TTC549 (cell line): ENCODE measurements around the gene UBASH3B.
A peak's percentile ranks its signal among the peaks of the same experiment; 100 is the strongest.
"Not testable (repeated sequence)": the region's sequence is repeated elsewhere in the genome, so short reads cannot be mapped to it uniquely, and the experiment has no call there.

Experiments
- FAIRE-seq: peaks from 2 replicates; lab custom pipeline; 2012; peaks lifted over from hg19 to GRCh38; lab: Jason Lieb, UNC

The UBASH3B gene

DNA sequence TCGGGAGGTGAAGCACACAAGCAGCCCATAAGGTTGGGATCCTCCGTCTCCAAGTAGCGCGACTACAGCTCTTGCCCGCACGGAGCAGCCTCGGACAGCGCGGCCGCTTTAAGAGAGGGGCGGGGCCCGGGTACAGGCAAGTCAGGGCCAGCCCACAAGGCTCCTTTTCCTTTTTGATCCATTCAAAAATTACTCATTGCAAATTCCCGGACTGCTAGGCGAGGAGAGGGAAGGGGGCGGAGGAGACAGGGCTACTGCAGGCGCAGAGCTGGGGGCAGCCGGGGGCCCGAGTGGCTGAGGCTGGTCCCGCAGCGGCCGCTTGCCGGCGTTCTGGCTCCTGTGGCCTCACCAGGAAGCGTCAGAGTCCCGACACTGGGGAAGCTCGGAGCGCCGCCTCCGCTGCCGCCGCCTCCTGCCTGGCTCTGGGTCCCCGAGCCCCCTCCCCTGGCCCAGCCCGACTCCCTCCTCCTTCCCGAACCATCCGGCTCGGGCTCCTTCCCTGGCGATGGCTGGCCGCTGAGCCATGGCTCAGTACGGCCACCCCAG, at the start of gene UBASH3B:
TSS of gene UBASH3B (plus strand) at position 196 of the 546 bp plus-strand sequence. CDS start at position 524, 328 bp downstream.
- no peak for FAIRE-seq

- not testable (repeated sequence) for FAIRE-seq
These were observed 48.4 kb upstream of the UBASH3B start for GRCh38 chr11:122607162-122607561.

GRCh38 chr11:122612123-122612824, 43.2 kb upstream of the UBASH3B start:
- no peak for FAIRE-seq

GRCh38 chr11:122616718-122617117, 38.8 kb upstream of the UBASH3B start:
- FAIRE-seq, result no peak

GRCh38 chr11:122617297-122617696, 38.2 kb upstream of the UBASH3B start:
- FAIRE-seq, result no peak

- FAIRE-seq, result no peak
These were observed 37.6 kb upstream of the UBASH3B start for GRCh38 chr11:122617926-122618325.

DNA sequence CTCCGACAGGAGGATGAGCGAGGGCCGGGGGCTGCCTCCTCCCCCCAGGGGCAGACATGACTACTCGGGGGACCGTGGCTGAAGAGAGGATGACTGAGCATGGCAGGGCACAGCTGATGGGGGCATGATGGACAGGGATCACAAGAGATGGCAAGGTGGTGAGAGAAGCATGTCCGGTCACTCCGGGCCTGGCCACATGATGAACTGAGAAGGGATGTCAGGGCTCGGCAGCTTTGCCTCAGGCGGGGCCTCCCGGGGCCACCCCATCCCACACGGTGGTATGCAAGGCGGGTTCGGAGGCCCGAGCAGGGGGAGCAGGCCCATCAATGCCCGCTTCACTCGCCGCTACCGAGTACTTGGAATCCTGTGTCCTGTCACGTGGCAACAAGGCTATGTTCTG, 36.6 kb upstream of the UBASH3B start:
- no peak for FAIRE-seq

DNA sequence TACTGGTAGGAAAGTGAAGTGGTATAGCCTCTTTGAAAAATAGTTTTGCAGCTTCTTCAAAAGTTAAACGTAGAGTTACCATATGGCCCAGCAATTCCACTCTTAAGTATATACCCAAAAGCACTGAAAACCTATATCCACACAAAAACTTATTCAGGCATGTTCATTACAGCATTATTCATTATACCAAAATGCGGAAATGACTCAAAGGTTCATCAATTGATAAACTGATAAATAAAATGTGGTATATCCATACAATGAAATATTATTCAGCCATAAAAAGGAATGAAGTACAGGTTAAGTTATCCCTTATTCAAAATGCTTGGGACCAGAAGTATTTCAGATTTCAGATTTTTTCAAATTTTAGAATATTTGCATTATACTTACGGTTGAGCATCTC, 35.8 kb upstream of the UBASH3B start:
- no peak for FAIRE-seq

GRCh38 chr11:122625501-122625900, 30.0 kb upstream of the UBASH3B start:
- FAIRE-seq, result not testable (repeated sequence)

GRCh38 chr11:122625976-122626665, 29.4 kb upstream of the UBASH3B start:
- FAIRE-seq, result no peak

- no peak for FAIRE-seq
These were observed 27.8 kb upstream of the UBASH3B start for GRCh38 chr11:122627745-122628144.

DNA sequence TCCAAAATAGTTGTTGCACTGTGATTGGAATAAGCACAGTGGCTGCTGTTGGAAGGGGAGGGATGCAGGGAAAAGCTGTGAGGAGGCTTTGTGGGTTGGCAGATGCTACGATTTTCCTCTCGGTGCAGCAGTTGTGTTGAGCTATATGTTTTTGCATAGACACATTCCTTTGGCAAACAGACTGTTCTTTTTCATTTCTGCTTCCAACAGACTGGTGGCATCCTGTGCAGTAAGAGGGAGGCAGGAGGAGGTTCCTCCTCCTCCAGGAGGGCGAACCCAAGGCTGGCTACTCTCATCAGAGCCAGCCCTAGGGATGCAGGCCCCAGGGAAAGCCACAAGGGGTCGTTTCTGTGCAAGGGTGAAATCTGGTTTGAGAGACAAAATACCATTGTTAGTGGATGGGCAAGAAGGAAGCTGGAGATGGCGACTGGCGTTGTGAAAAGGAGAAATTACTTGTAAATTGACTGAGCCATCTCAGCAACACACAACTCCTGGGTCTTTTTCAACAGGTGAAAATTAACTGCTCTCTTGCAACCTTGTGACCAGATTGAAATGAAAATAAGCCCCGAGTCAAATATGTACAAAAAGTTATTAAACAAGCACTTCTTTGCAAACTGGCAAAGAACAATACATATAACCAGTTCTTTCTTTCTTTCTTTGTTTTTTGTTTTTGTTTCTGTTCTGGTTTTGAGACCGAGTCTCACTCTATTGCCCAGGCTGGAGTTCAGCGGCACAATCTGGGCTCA, 26.5 kb upstream of the UBASH3B start:
- FAIRE-seq, result peak; percentile 33

DNA sequence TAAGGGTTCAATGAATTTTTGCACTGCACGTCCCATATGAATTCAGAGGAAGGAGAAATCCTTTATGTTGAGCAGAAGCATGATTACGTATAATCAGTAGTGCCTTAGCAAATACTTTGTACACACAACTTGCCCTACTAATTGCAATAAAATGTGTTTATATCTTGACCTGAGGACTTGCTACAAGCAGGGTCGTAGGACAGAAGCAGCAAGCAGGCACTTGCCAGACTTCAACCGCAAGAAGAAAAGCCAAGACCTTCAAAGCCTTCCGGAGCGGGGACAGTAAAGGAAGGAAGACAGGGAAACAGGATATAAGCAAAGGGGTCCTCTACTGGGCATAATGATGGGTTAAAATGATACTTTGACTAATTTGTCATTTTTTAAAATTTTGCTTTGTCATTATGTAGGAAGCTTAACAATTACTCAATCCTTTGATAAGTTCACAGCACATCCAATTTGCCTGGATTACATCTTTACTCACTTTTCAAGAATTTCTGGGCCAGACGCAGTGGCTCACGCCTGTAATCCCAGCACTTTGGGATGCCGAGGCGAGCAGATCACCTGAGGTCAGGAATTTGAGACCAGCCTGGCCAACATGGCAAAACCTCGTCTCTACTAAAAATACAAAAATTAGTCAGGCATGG, 23.2 kb upstream of the UBASH3B start:
- no peak for FAIRE-seq

GRCh38 chr11:122633219-122633829, 22.2 kb upstream of the UBASH3B start:
- peak; percentile 68 for FAIRE-seq

- FAIRE-seq, result no peak
These were observed 21.0 kb upstream of the UBASH3B start for GRCh38 chr11:122634501-122634900.

DNA sequence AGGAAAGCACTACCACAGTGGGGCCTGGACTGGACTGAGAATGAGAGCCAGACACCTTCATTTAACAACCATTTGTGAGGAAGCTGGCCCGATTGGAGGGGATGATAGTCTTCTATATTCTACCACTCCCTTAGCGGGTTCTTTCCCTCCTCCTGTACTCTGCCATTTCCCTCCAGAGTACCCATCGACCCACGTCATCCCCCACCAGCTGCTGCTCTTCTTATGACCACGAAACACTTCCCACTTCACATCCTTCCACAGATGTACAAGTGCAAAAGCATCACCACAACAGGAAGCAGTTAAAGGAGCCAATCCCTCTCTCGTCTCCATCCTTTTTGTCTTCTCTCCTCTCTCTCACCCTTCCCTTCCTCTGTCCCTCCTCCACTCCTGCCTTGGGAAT, 18.0 kb upstream of the UBASH3B start:
- FAIRE-seq, result no peak

- FAIRE-seq, result no peak
These were observed 13.0 kb upstream of the UBASH3B start for GRCh38 chr11:122642472-122642922.

DNA sequence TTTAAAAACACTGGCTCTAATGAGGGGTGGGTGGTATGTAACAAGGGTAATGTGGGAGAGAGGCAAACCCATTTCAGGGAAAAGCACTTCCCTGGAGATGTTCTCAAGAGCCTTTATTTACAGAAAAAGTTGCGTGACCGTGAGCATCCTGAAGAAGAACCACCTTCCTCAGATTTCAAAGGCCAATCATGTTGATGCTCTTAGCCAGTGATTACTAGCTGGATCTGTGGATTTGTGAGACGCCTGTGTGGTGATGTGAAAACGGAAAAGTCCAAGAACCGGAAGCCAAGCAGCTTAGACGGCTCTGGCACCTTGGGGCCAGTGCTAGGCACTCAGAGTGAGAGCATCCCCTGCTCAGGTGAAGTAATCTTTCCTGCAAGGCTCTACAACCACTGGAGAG, 12.6 kb upstream of the UBASH3B start:
- no peak for FAIRE-seq

GRCh38 chr11:122645847-122646246, 9.7 kb upstream of the UBASH3B start:
- no peak for FAIRE-seq

DNA sequence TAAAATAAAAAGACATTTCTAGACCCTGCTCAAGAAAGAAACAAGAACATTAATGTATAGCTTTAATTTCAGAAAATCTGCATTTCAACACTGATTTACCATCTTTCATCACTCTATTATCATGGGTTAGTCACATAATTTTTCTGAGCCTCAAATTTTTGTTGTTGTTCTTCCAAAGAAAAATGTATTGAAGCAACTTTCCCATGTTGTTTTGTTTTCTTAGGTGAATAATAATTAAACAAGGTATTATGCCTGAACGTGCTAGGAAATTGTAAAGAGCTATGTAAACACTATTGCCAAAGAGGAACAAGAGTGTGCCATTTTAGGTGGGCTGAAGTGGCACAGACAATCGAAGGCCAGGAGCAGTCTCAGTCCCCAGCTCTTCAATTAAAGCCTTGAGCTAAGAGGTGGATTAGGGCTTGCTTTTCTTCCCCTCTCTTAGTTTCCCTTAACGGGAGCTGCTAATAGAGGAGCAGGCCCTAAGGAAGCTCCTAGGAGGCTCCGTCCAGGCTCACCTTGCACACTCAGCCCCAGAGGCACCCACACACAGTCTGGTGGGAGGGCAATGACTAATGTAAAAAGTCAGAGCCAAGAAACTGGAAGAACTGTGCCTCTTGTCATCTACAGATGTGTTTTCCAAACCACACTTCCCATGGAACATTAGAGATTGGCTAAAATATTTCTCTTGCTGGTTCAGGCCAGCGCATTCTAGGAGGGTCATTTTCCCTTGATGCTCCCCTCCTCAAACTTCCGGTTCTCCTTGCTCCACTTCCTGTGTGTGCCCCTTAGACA, 8.8 kb upstream of the UBASH3B start:
- FAIRE-seq, result no peak

DNA sequence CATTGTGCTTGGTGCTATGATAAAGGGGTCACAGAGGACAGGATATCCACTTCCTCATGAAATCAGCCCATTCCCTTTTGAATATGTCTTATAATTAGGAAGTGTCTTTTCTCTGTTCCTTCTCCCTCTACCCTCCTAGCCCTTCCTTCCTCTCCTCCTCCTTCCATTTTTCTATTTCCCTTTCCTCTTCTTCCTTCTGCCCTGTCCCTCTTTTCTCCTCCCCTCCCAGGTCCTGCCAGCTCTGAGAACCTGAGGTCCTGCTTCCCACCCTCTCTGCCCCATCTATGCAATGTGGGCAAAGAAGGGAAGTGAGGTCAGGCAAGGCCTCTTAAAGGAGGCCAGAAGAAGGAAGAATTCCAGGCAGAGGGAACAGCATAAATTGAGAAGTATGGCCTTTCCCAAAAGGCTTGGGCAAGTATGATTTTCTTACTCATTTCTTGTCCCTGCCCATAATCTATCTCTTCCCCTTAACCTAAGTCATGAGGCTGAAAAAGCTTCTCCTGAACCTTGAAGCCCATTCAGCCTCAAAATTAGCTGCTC, 7.7 kb upstream of the UBASH3B start:
- FAIRE-seq, result no peak
